Measurements from ENCODE around the gene TTLL7. TPM values are rescaled to one million over a fixed set of nuclear protein-coding genes. Genes with fewer than 3 reads are reported as not detected.
"Not testable (repeated sequence)": the region's sequence is repeated elsewhere in the genome, so short reads cannot be mapped to it uniquely, and the experiment has no call there.

Gene TTLL7
- total and polyA plus RNA-seq, 7 donors, result 1.1 to 13.0 (median 5.0) TPM

DNA sequence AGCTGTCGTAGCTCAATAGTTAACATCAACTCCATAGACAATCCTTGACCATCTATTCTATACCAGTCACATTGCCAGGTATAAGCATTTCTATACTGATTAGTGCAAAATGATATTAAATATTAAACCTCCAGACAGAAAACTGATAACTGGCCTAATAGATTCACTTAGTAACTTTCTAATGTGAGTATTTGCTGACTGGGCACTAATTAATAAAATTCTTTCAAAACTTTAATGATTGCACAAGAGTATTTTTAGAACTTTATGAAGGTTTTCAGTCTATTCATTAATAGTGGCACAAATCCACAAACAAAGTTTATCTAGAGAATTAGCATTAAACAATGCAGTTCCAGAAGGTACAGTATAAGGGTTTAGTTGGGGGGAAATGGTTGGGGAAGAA, 79.1 kb downstream of the TTLL7 start:
- intact Hi-C loops (cut with DNase I), result no loop called here
- WGBS, 3 donors, result 92 to 100% (median 98%) methylated on average over 1 of the region's 1 CpG
- H3K4me1 ChIP-seq, result no peaks in the 10 kb centered on the region
- TF ChIP-seq, protein P1, sequence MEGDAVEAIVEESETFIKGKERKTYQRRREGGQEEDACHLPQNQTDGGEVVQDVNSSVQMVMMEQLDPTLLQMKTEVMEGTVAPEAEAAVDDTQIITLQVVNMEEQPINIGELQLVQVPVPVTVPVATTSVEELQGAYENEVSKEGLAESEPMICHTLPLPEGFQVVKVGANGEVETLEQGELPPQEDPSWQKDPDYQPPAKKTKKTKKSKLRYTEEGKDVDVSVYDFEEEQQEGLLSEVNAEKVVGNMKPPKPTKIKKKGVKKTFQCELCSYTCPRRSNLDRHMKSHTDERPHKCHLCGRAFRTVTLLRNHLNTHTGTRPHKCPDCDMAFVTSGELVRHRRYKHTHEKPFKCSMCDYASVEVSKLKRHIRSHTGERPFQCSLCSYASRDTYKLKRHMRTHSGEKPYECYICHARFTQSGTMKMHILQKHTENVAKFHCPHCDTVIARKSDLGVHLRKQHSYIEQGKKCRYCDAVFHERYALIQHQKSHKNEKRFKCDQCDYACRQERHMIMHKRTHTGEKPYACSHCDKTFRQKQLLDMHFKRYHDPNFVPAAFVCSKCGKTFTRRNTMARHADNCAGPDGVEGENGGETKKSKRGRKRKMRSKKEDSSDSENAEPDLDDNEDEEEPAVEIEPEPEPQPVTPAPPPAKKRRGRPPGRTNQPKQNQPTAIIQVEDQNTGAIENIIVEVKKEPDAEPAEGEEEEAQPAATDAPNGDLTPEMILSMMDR (IDR thresholded peaks at IDR 0.05), result no peak
- H3K36me3 ChIP-seq (ENCODE audit: insufficient read depth in 1 of 2, low read depth in 1 of 2), result peaks cover 0 to 24% of the 10 kb centered on the region in 2 donors
- ATAC-seq, result no peak
- H3K4me3 ChIP-seq, result no peak overlapping the region
- H3K27me3 ChIP-seq (ENCODE audit: insufficient read depth in 3 of 3, low read length in 2 of 3), result no peaks in the 10 kb centered on the region
- no peak for DNase-seq
- H3K27ac ChIP-seq, result no peak overlapping the region
- H3K9me3 ChIP-seq, result peaks cover 4% of the 10 kb centered on the region

DNA sequence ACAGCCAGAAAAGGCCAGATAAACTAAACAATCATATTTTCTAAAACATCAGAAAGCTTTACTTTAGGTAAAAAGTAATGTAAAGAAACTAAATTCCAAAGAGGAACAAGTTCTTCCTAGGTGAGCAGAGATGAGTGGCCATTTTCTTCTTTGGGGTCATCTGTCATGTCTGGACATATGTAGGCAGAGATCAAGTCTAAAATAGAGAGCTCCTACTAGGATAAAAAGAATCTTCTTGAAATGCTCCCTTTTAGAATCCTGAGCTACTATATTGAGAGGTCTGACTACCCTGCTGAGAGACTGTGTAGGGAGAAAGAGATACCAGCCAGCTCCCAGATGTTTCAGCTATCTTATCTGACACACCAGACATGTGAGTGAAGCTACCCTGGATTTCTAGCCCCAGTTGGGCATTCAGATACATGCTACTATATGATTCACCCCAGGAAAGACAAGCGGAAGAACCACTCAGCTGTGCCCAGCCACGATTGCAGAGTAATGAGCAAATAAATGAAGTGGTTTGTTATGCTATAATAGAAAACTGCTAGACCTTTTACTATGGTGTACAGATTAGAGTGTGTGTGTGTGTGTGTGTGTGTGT, 80.1 kb downstream of the TTLL7 start:
- H3K27ac ChIP-seq, result no peak overlapping the region
- H3K9me3 ChIP-seq, result peaks cover 6% of the 10 kb centered on the region
- H3K27me3 ChIP-seq (ENCODE audit: insufficient read depth in 3 of 3, low read length in 2 of 3), result no peaks in the 10 kb centered on the region
- DNase-seq, result no peak
- peaks cover 0 to 24% of the 10 kb centered on the region in 2 donors for H3K36me3 ChIP-seq (ENCODE audit: insufficient read depth in 1 of 2, low read depth in 1 of 2)
- H3K4me3 ChIP-seq, result no peak overlapping the region
- 73 to 95% (median 92%) methylated on average over 2 of the region's 2 CpGs for WGBS, 3 donors
- TF ChIP-seq, protein P1 (IDR thresholded peaks at IDR 0.05), result no peak
- intact Hi-C loops (cut with DNase I), result no loop called here
- H3K4me1 ChIP-seq, result no peaks in the 10 kb centered on the region
- no peak for ATAC-seq

DNA sequence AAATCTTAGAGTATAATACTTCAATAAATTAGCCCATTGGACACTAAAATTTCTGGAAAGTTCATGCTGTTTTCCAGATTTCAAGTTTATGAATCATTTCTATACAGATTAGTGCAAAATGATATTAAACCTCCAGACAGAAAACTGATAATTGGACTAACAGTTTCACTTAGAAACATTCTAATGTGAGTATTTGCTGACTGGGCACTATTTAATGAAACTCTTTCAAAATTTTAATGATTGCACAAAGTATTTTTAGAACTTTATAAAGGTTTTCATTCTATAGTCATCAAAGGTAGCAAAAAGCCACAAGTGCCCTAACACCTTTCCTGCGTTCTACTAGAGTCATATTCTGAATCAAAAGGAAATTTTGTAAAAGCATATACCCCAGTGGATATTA, 81.0 kb downstream of the TTLL7 start:
- Histone ChIP-seq H3K4me1 (no peaks in the 10 kb centered on the region), H3K36me3 (ENCODE audit: insufficient read depth in 1 of 2, low read depth in 1 of 2) (peaks cover 0 to 24% of the 10 kb centered on the region in 2 donors), H3K9me3 (peaks cover 6% of the 10 kb centered on the region), H3K27me3 (ENCODE audit: insufficient read depth in 3 of 3, low read length in 2 of 3) (no peaks in the 10 kb centered on the region), H3K4me3 (no peak overlapping the region), H3K27ac (no peak overlapping the region)
- DNase-seq, result no peak
- intact Hi-C loops (cut with DNase I), result no loop called here
- no peak for ATAC-seq
- TF ChIP-seq, protein P1 (IDR thresholded peaks at IDR 0.05), result no peak
- WGBS, 3 donors, result 91 to 99% (median 95%) methylated on average over 1 of the region's 1 CpG

DNA sequence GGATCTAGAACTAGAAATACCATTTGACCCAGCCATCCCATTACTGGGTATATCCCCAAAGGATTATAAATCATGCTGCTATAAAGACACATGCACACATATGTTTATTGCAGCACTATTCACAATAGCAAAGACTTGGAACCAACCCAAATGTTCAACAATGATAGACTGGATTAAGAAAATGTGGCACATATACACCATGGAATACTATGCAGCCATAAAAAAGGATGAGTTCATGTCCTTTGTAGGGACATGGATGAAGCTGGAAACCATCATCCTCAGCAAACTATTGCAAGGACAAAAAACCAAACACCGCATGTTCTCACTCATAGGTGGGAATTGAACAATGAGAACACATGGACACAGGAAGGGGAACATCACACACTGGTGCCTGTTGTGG, 82.8 kb downstream of the TTLL7 start:
- H3K27me3 ChIP-seq (ENCODE audit: insufficient read depth in 3 of 3, low read length in 2 of 3); H3K4me3 ChIP-seq; H3K9me3 ChIP-seq; ATAC-seq; H3K27ac ChIP-seq; H3K4me1 ChIP-seq; DNase-seq; intact Hi-C loops (cut with DNase I): not testable (repeated sequence)
- peaks cover 0 to 30% of the 10 kb centered on the region in 2 donors for H3K36me3 ChIP-seq (ENCODE audit: insufficient read depth in 1 of 2, low read depth in 1 of 2)
- WGBS, 3 donors, result 92 to 100% methylated on average over 1 of the region's 1 CpG; no CpG with 5 or more reads in 1 of the 3 donors

DNA sequence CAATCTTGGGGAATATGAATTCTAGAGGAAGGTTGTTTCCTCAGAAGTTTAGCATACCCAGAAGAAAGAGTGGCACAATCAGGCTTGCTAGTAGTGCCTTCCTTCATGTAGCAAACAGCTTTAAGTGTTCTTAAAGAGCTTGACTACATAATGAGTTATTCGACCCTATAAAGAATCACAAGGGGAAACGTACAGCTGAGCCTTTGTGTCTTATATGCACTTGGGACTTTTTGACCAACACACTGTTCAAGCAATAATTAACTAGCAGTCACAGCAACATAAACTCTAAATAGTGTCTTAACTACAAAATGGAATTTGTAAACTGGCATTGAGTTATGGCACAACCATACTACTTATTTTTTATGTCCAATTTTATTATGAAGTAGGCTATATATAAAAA, 86.1 kb downstream of the TTLL7 start:
- intact Hi-C loops (cut with DNase I), result no loop called here
- H3K4me3 ChIP-seq, result no peak overlapping the region
- DNase-seq (no peak), ATAC-seq (no peak)
- H3K36me3 ChIP-seq (ENCODE audit: insufficient read depth in 1 of 2, low read depth in 1 of 2), result peaks cover 0 to 25% of the 10 kb centered on the region in 2 donors
- H3K4me1 ChIP-seq, result no peaks in the 10 kb centered on the region
- H3K27ac ChIP-seq, result no peak overlapping the region
- 65 to 71% (median 68%) methylated on average over 2 of the region's 2 CpGs for WGBS, 3 donors
- TF ChIP-seq, protein P1 (IDR thresholded peaks at IDR 0.05), result no peak
- H3K9me3 ChIP-seq, result peaks cover 6% of the 10 kb centered on the region
- no peaks in the 10 kb centered on the region for H3K27me3 ChIP-seq (ENCODE audit: insufficient read depth in 3 of 3, low read length in 2 of 3)

Measured in psoas muscle (tissue), 8 donors.